ENCODE data around the gene IL1RAPL2.

GRCh38 chrX:105050921-105051320 is 484.9 kb downstream of the IL1RAPL2 start:
- TF ChIP-seq CTCF (IDR thresholded peaks at IDR 0.05) = no peak
- no peak for TF ChIP-seq POLR2A (IDR thresholded peaks at IDR 0.05; ENCODE audit: low read depth)
- TF ChIP-seq POLR2AphosphoS5 (IDR thresholded peaks at IDR 0.05) = no peak
- no peak for TF ChIP-seq EP300 (IDR thresholded peaks at IDR 0.05)

Data from esophagus muscularis mucosa (tissue), 4 donors.